GDM1 (cell line): ENCODE results near the gene UPK1A.

ENCODE experiments used
- DNase-seq: peaks from one replicate; lab custom pipeline; 2025; lab: John Stamatoyannopoulos, UW

UPK1A gene

DNA sequence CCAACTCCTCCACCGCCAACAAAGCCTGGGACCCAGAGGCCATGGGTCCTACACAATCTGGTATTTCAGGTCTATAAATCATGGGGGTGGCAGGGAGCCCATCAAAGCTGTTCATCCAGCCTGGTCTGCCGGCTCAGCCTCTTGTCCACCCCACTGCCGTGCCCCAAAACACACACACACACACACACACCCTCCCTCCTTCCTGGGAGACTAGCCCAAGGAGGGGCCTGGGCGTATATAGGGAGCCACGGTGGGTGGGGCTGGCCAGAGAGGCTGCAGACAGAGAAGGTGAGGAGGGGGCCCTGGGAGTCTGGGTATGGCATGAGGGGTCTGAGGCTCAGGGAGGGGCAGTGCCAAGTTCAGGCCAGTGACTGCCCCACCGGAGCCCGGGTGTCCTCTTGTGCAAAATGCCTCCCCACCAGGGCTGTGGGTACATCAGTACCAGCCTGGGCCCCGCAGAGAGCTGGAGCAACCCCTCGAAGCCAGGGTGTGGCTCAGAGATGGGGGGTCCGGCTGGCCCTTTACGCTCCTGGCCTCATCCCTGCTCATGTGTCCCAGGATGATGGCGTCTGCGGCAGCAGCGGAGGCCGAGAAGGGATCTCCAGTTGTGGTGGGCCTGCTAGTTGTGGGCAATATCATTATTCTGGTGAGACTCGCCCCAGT lies at the start of gene UPK1A:
TSS of gene UPK1A (plus strand) at position 267 of the 663 bp plus-strand sequence. CDS start at position 563, 296 bp downstream.
- DNase-seq: no peak

DNA sequence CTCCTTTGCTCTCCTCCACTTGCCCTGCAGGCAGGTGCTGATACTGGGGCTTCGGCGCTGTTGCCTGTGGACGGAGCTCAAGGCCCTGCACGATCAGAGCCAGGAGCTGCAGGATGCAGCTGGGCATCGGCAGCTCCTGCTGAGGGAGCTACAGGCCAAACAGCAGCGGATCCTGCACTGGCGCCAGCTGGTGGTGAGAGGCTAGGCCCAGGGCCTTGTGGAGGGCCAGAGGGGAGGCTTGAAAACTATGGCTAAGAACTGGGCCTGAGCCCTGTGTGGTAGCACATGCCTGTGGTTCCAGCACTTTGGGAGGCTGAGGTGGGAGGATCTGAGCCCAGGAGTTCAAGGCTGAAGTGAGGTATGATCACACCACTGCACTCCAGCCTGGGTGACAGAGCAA lies 47.5 kb upstream of the UPK1A start:
- DNase-seq: no peak

DNA sequence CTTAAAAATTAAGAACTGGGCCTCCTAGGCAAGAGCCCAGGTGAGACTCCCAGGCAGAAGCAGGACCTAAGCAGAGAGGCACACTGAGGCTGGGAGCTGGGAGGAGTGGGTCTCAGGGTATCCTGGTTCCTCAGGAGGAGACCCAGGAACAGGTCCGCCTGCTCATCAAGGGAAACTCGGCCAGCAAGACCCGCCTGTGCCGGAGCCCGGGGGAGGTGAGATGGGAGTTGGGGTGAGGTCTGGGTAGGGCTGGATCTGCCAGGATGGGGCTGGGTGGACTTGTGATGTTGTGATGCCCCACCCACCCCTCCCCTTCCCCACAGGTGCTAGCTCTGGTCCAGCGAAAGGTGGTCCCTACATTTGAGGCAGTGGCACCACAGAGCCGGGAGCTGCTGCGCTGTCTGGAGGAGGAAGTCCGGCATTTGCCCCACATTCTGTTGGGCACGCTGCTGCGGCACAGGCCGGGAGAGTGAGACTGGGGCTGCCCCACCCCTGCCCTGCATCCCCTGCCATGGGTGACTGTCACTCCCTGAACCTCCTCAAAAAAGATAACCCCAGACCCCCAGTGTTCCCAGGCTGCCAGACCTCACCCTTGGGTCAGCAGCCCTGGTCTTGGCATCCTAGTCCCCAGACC lies 46.9 kb upstream of the UPK1A start:
- no peak for DNase-seq

DNA sequence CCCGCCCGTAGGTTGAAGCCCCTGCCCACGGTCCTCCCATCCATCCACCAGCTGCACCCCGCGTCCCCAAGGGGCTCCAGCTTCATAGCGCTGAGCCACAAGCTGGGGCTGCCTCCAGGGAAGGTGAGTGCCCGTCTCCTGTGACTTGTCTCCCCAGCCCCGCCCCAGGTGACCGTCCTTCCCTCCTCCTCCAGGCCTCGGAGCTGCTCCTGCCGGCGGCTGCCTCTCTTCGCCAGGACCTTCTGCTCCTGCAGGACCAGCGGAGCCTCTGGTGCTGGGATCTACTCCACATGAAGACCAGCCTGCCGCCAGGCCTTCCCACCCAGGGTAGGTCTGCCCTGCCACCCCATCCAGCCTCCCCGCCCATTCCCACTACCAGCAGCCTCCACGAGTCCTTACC lies 46.3 kb upstream of the UPK1A start:
- no peak for DNase-seq

DNA sequence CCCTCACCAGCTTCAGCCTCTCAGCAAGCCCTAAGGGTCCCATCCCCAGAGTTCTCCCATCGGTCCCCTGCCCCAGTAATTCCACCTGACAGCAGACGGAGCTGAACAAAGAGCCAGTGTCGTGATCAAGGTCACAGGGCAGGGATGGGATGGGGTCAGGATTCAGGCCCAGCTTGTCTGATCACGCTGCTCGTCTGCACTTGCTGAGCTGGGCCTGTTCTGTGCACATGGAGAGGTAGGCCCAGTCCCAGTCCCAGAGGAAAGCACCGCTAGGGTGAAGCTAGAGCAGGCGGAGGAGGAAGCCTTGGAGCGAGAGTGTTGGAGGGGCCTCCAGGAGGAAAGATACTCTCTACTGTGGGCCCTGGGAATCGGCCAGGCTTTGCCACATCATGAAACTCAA lies 44.6 kb upstream of the UPK1A start:
- no peak for DNase-seq

DNA sequence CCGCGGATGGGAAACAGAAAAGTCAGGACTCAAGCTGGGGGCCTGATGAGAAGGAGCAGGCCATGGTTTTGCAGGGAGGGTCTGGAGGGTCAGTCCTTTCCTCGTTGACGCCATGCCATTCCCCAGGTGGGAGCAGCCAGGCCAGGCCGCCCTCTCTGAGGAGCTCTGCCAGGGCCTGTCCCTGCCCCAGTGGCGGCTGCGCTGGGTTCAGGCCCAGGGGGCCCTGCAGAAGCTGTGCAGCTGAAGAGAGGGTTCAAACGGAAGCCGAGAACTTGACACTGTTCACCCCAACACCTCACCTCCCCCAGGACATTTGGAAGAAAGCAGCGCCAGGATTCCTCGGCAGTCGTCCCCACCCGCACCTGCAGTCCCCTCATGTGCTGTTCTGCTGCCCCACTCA lies 43.6 kb upstream of the UPK1A start:
- no peak for DNase-seq

DNA sequence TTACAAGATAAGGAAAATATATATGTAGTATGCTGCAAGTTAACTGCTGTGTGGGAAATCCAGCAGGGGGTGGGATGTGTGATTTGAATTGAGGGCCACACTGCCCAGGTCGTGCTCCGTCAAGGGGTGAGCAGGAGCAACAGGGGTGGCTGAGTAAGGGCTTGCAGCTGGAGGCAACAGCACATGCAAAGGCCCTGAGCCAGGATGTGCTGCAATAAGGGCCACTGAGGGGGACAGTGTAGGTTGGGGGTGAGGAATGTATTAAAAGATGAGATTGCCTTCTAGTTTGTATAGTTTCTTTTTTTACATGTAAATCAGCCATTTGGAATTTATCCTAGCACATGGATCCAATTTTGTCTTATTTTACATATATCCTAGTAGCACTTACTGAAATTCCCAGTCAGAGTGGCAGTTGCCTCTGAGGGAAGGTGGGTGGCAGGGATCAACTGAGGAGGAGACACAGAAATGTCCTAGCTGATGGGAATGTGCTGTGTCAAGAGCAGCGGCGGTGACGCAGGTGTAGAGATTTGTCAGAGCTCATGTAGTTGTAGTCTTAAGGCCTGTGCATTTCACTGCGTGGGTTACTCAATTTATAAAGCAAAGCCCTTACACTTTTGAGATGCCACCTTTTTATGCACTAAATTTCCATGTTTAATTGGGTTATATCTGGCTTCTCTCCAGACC lies 42.8 kb upstream of the UPK1A start:
- no peak for DNase-seq

DNA sequence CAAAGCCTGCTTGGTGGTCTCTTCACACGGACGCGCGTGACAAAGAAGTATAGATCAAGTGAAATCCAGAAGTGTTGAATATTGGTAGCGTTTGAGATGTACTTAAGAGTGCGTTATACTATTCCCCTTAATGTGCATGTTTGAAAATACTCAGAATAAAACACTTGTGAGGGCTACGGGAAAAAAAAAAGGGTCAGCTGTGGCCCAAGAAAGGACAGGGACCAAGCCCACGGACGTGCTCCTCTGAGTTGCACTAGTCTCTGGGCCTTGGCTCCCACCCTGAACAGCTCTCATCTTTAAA lies 38.1 kb upstream of the UPK1A start:
- DNase-seq: no peak

DNA sequence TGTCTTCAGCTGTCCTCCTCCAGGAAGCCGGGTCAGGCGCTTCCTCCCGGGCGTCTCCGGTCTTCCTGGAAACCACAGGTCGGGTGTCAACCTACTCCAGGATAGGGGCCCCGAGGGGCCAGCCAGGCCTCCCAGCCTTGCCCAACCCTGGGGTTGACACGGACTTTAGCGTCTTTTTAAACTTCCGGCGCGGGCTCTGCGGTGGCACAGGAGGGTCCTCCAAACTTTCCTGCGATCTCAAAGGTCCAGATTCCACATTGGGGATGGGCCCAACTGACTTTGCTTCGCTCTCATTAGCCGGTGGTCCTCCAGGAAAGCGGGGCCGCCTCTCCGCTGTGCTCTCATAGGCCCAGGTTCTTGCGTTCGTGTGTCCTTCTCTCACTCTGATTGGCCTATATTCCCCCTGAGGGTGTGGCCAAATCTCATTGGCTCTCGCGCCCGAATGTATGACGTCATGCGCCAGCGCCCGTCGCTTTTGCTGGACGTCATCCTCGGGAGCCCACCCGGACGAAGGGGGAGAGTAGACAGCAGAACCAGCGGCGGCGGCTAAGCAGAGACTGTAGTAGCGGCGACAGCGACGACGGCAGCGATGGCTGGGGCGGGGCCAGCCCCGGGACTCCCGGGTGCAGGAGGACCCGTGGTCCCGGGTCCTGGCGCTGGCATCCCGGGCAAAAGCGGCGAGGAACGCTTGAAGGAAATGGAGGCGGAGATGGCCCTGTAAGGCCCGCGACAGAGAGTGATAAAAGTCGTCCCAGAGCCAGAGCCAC lies 37.6 kb upstream of the UPK1A start, which contains the start of gene RBM42:
TSS of gene RBM42 (plus strand) at position 472 of the 767 bp plus-strand sequence. CDS start at position 590, 118 bp downstream.
- DNase-seq: peak; percentile 99

DNA sequence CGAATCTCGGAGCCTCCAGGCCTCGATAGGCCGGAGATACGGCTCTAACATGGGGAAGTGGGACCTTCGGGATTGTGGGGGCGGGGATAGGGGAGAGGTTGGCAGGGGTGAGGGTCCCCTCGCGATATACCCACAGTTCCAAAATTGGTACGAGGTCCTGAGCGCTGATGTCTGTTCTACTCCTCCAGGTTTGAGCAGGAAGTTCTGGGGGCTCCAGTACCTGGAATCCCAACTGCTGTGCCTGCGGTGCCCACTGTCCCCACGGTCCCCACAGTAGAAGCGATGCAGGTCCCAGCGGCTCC lies 37.0 kb upstream of the UPK1A start:
- no peak for DNase-seq

DNA sequence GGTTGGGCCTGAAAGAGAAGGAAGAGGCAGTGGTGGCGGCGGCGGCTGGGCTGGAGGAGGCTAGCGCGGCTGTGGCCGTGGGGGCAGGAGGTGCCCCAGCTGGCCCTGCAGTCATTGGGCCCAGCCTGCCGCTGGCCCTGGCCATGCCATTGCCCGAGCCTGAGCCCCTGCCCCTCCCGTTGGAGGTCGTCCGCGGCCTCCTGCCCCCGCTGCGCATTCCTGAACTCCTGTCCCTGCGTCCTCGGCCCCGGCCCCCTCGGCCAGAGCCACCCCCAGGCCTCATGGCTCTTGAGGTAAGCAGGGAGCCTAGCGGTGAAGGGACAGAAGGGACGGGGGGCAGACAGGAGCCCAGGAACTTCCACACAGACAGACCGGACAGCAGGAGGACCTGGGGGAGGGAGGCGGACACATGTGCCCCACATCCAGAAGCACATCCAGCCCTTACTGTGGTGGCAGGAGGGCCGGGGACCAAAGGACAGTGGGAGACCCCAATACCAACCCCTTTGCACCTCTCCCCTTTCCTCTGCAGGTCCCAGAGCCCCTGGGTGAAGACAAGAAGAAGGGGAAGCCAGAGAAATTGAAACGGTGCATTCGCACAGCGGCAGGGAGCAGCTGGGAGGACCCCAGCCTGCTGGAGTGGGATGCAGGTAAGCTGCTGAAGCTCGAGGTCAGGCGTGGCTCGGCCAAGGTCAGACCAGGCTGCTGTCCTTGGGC lies 32.4 kb upstream of the UPK1A start:
- no peak for DNase-seq

DNA sequence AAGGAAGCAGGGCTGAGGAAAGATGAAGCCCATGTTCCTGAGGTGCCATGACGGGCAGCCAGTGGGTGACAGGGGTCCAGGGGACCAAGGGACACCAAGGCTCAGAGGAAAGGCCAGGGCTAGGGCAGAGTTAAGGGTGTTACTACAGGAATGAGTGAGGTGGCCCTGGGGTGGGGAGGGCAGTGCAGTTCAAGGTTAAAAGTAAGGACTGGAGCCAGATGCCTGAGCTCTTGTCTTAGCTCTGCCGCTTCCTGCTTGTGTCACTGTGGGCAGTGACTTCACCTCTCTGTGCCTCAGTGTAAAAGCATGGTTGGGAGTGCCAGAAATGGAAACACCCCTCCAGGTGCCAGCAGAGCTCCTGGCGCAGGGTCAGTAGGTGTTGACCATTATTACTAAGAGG lies 29.7 kb upstream of the UPK1A start:
- no peak for DNase-seq

DNA sequence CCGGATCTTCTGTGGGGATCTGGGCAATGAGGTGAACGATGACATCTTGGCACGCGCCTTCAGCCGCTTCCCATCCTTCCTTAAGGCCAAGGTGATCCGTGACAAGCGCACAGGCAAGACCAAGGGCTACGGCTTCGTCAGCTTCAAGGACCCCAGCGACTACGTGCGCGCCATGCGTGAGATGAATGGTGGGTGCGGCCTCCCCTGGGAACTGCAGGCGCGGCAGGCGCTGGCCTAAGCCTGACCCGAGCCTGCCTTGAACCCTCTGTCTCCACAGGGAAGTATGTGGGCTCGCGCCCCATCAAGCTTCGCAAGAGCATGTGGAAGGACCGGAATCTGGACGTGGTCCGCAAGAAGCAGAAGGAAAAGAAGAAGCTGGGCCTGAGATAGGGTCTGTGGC lies 29.2 kb upstream of the UPK1A start:
- DNase-seq: no peak

DNA sequence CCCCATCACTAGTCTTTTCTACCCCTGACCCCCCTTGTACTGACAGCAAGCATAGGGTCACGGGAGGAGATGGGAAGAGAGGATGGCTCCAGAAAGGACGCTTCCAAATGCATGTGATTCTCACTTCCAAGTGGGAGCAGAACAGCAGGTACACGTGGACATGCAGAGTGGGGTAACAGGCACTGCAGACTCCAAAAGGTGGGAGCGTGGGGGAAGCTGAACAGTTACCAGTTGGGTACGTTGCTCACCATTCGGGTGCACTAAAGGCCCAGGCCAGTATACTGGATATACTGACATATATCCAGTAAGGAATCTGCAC lies 27.0 kb upstream of the UPK1A start:
- no peak for DNase-seq

DNA sequence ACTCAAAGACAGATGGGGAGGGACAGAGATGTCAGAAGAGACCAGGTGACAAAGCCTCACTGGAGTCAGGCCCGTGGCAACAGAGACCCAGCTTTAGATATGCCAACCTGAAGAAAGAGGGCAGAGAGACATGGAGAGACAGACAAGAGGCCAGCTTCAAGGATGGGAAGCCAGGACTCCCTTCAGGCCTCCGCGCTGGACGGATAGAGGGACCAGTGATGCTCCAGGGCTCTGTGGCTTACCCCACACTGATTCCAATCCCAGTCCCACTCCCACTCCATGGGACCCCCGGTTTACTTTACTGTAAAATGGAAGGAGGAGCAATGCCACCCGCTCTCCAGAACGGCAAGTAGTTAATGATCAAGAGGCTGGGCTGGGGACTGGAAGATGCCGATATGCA lies 26.5 kb upstream of the UPK1A start:
- no peak for DNase-seq

DNA sequence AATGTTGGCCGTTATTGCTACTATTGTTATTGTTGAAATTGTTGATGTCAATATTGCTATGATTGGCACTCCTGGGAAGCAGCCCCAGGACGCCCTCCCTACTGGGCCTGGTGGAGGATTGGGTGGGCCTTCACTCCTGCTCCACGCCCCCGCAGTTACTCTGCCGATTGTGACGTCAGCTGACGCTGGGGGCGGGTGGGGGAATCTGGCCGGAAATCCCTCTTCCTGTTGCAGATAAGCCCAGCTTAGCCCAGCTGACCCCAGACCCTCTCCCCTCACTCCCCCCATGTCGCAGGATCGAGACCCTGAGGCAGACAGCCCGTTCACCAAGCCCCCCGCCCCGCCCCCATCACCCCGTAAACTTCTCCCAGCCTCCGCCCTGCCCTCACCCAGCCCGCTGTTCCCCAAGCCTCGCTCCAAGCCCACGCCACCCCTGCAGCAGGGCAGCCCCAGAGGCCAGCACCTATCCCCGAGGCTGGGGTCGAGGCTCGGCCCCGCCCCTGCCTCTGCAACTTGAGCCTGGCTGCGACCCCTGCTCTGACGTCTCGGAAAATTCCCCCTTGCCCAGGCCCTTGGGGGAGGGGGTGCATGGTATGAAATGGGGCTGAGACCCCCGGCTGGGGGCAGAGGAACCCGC lies 24.7 kb upstream of the UPK1A start, which contains the start of gene ETV2:
TSS of gene ETV2 (plus strand) at position 231 of the 637 bp plus-strand sequence. CDS start 716 bp downstream, outside the sequence.
- DNase-seq: no peak

DNA sequence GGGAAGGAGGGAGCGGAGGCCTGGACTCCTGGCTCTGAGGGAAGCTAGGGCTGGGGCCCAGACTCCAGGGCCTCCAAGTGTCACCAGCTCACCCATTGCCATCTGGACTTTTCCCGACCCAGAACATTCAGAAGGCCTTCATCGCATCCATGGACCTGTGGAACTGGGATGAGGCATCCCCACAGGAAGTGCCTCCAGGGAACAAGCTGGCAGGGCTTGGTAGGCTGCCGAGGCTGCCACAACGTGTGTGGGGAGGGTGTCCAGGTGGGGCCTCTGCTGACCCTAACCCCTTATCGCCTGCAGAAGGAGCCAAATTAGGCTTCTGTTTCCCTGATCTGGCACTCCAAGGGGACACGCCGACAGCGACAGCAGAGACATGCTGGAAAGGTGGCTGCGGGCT lies 24.0 kb upstream of the UPK1A start:
- no peak for DNase-seq

DNA sequence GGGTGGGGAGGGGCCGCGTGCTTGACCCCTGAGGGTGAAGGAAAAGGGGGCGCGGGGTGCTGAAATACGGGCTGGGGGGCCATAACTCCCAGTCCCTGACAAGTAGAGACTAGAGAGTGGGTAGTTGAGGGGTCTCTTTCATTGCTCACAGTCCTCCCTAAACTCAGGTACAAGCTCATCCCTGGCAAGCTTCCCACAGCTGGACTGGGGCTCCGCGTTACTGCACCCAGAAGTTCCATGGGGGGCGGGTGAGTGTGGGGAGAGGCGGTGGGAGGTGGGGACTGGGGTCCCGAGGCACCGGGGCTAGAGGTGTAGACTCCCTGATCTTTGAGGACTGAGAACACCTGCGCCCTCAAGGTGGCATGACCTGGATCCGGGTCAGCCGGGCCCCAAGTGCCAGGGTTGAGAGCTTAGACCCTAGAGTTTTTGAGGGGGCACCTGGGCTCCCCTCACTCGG lies 23.5 kb upstream of the UPK1A start:
- DNase-seq: no peak

DNA sequence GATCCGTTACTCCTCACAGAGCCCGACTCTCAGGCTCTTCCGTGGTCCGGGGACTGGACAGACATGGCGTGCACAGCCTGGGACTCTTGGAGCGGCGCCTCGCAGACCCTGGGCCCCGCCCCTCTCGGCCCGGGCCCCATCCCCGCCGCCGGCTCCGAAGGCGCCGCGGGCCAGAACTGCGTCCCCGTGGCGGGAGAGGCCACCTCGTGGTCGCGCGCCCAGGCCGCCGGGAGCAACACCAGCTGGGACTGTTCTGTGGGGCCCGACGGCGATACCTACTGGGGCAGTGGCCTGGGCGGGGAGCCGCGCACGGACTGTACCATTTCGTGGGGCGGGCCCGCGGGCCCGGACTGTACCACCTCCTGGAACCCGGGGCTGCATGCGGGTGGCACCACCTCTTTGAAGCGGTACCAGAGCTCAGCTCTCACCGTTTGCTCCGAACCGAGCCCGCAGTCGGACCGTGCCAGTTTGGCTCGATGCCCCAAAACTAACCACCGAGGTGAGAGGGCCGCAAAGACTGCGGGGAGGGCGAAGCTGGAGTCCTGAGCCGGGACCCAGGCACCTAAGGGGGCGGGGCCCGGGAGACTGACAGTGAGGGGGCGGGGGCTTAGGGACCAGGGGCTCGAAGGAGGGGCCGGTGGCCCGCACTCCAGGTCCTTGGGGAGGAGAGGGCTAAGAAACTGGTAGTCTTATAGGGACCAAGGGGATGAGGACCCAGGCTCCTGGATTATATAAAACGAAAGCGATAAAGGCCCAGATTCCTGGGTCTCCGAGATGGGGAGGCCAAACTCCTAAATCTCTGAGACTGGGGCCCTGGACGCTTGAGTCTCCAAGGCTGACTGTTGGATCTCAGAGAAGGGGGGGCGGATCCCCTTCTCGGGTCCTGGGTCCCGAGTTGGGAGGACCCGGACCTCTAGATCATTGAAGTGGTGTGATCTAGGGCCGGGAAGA lies 22.8 kb upstream of the UPK1A start:
- DNase-seq: peak; percentile 75

DNA sequence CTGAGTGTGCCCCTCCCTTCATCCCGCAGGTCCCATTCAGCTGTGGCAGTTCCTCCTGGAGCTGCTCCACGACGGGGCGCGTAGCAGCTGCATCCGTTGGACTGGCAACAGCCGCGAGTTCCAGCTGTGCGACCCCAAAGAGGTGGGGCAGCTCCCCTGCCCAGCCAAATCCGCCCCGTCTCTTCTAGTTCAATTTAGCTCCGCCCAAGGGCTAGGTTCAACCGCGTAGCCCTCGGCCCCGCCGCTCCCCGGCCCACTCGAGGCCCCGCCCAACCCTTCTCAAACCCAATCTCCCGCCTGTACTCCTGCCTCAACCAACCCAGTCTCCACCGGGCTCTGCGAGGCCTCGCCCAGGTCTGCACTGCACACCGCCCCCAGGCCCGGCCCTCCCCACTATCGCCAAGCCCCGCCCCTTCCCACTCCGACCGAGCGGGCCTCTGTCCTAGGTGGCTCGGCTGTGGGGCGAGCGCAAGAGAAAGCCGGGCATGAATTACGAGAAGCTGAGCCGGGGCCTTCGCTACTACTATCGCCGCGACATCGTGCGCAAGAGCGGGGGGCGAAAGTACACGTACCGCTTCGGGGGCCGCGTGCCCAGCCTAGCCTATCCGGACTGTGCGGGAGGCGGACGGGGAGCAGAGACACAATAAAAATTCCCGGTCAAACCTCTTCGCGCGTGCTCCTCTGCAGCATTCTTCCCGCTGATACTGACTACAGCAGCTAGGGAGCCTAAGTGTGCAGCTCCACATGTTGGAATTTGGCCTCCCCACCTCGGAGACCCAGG lies 21.9 kb upstream of the UPK1A start:
- peak; percentile 93 for DNase-seq
